A673 (cell line): Measurements from ENCODE around the gene ARID5B. TPM values are rescaled to one million over a fixed set of nuclear protein-coding genes. Genes with fewer than 3 reads are reported as not detected.

Experiments used
- BruUV-seq: library from RNA; stranded (reverse); fragments of 400-500 nt; replicated peaks from 2 replicates; lab custom pipeline; 2021; lab: Mats Ljungman, UMichigan
- CTCF ChIA-PET: fragments of 300-600 bp; sonication (Branson Sonifier 250); formaldehyde crosslinking; loops from one replicate; lab custom pipeline; 2022; ENCODE audit warnings: antibody characterized with exemption; lab: Charles Lee
- POLR2A ChIA-PET: fragments of 300-600 bp; sonication (Branson Sonifier 250); formaldehyde crosslinking; loops from one replicate; lab custom pipeline; 2022; ENCODE audit warnings: antibody characterized with exemption; ENCODE audit not compliant: low non-redundant PET; lab: Charles Lee
- DNase-seq: peaks from one replicate; pipeline ENCODE4 v3.0.0-alpha.2; 2015; ENCODE audit warnings: low spot score
- H3K27ac ChIP-seq: fragments of 200-600 bp; sonication (generic); 2 replicates; pipeline ENCODE4 v1.5.1; 2016; ENCODE audit warnings: mixed run types, low read depth, mild to moderate bottlenecking, mixed read lengths, antibody characterized with exemption, low read length; ENCODE audit not compliant: poor library complexity, severe bottlenecking
- H3K27me3 ChIP-seq: fragments of 200-600 bp; sonication (generic); replicated peaks from 2 replicates; pipeline ENCODE4 v1.6.1; 2017; ENCODE audit warnings: mixed run types, low read depth, mild to moderate bottlenecking, mixed read lengths, antibody characterized with exemption, low read length; ENCODE audit not compliant: insufficient read depth, poor library complexity
- H3K36me3 ChIP-seq: fragments of 200-600 bp; sonication (generic); 2 replicates; pipeline ENCODE4 v1.6.1; 2016; ENCODE audit warnings: mixed run types, mild to moderate bottlenecking, mixed read lengths, antibody characterized with exemption, low read length; ENCODE audit not compliant: insufficient read depth, poor library complexity, severe bottlenecking
- H3K4me1 ChIP-seq: fragments of 200-600 bp; sonication (generic); 2 replicates; pipeline ENCODE4 v1.6.1; 2017; ENCODE audit warnings: mixed run types, mild to moderate bottlenecking, mixed read lengths, antibody characterized with exemption, low read length; ENCODE audit not compliant: insufficient read depth, poor library complexity, severe bottlenecking
- H3K4me3 ChIP-seq: fragments of 200-600 bp; sonication (generic); 2 replicates; pipeline ENCODE4 v1.5.1; 2016; ENCODE audit warnings: low read depth, mixed run types, mild to moderate bottlenecking, mixed read lengths, low read length; ENCODE audit not compliant: poor library complexity, severe bottlenecking
- H3K9me3 ChIP-seq: fragments of 200-600 bp; sonication (generic); 2 replicates; pipeline ENCODE4 v1.6.1; 2016; ENCODE audit warnings: mixed run types, low read depth, mild to moderate bottlenecking, mixed read lengths, antibody characterized with exemption, low read length; ENCODE audit not compliant: poor library complexity, severe bottlenecking
- EZH2 ChIP-seq: fragments of 200-600 bp; sonication (generic); IDR thresholded peaks from 2 replicates; pipeline ENCODE4 v1.6.1; 2017; ENCODE audit warnings: borderline replicate concordance, low read depth, mild to moderate bottlenecking, mixed read lengths, antibody characterized with exemption, low read length; ENCODE audit not compliant: poor library complexity, severe bottlenecking
- intact Hi-C: fragments of 100-400 bp; cut with micrococcal nuclease; formaldehyde crosslinking; loops from one replicate; pipeline ENCODE4 v1.10.0; 2022; ENCODE audit not compliant: unreplicated experiment
- total RNA-seq: library from RNA; stranded (reverse); gene quantifications from 2 replicates; pipeline ENCODE4 v1.2.3, GENCODE V29; 2021
- TF ChIP-seq, protein P1 (sequence below): fragments of 300-800, 200-600 bp; sonication (generic); conservative IDR thresholded peaks from 2 replicates; pipeline ENCODE4 v1.5.1; 2017; ENCODE audit warnings: low read depth, mild to moderate bottlenecking, antibody characterized with exemption, low read length, moderate library complexity, mixed read lengths

The ARID5B gene
- total RNA-seq, 1 experiment from 2014 or later: 29.0 TPM

DNA sequence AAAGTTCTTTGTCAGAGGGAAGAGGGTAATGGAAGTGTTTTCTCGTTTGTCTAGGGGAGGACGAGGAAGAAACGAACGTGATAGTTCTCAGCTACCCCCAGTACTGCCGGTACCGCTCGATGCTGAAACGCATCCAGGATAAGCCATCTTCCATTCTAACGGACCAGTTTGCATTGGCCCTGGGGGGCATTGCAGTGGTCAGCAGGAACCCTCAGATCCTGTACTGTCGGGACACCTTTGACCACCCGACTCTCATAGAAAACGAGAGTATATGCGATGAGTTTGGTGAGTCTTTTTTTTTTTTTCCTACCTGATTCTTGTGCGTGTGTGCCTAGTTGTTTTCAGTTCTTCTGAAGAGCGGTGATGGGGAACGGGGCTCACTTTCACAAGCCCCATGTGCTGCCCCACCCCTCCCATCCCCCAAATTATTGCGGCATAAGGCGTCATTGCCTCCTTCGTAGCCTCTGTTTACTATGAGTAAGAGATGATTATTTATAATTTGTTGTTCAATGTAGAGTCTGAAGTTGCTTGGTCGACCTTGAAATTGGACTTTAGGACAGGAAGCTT is 98.6 kb downstream of the ARID5B start:
- intact Hi-C loops: no loop called here
- ChIA-PET CTCF (no interaction called here), POLR2A (no interaction called here)
- H3K36me3 ChIP-seq: no peaks in the 10 kb centered on the region
- peaks cover 26% of the 10 kb centered on the region for H3K4me1 ChIP-seq
- no peak overlapping the region for H3K27ac ChIP-seq
- H3K9me3 ChIP-seq: no peaks in the 10 kb centered on the region
- BruUV-seq: no TSS peak
- no peak for TF ChIP-seq EZH2
- TF ChIP-seq, protein P1, sequence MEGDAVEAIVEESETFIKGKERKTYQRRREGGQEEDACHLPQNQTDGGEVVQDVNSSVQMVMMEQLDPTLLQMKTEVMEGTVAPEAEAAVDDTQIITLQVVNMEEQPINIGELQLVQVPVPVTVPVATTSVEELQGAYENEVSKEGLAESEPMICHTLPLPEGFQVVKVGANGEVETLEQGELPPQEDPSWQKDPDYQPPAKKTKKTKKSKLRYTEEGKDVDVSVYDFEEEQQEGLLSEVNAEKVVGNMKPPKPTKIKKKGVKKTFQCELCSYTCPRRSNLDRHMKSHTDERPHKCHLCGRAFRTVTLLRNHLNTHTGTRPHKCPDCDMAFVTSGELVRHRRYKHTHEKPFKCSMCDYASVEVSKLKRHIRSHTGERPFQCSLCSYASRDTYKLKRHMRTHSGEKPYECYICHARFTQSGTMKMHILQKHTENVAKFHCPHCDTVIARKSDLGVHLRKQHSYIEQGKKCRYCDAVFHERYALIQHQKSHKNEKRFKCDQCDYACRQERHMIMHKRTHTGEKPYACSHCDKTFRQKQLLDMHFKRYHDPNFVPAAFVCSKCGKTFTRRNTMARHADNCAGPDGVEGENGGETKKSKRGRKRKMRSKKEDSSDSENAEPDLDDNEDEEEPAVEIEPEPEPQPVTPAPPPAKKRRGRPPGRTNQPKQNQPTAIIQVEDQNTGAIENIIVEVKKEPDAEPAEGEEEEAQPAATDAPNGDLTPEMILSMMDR: no peak
- no peak for DNase-seq
- no peaks in the 10 kb centered on the region for H3K27me3 ChIP-seq
- H3K4me3 ChIP-seq: no peak overlapping the region

DNA sequence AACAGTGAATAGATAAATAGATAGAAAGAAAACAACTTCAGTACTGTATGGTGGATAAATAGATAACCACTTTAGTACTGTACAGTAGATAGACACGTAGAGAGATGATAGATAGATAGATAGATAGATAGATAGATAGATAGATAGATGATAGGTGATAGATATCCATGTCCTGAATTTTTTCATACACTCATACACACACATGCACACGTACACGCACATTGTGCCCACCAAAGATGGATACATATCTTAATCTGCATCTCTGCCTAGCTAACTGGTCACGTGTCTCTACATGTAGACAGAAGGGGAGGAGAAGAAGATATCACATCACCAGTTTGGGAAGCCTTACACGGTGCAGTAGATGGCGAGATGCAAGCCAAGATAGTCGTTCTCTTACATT is 99.2 kb downstream of the ARID5B start:
- H3K27me3 ChIP-seq: no peaks in the 10 kb centered on the region
- H3K4me1 ChIP-seq: peaks cover 26% of the 10 kb centered on the region
- H3K27ac ChIP-seq: no peak overlapping the region
- H3K4me3 ChIP-seq: no peak overlapping the region
- intact Hi-C loops: no loop called here
- BruUV-seq: no TSS peak
- no peaks in the 10 kb centered on the region for H3K36me3 ChIP-seq
- ChIA-PET CTCF (no interaction called here), POLR2A (no interaction called here)
- DNase-seq: no peak
- TF ChIP-seq EZH2: no peak
- H3K9me3 ChIP-seq: no peaks in the 10 kb centered on the region

DNA sequence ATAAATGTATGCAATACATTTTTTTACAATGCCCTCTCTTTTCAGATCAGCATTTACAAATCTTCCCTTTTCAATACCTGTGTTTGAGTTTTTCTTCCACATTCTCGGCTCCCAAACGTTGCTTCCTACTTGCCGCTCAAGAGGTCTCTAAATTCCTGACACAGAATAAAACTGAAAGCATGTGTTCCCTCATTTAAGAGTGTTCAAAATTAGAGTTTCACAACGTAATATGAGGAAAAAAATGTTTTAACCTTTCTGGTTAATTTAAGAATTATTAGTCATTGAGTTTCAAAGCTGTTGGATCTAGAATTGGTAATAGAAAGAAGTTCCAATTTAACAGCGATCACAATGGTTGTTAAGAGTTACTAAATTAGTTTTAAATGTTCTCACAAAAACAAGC is 100.4 kb downstream of the ARID5B start:
- ChIA-PET CTCF (no interaction called here), POLR2A (interaction anchor here (0.6 kb wide), 1 partner anchor 24 kb away, joined by 3 read pairs; no protein-coding TSS in a partner anchor)
- Histone ChIP-seq H3K4me3 (no peak overlapping the region), H3K9me3 (no peaks in the 10 kb centered on the region), H3K4me1 (peaks cover 19% of the 10 kb centered on the region), H3K36me3 (no peaks in the 10 kb centered on the region), H3K27ac (no peak overlapping the region), H3K27me3 (no peaks in the 10 kb centered on the region)
- intact Hi-C loops: no loop called here
- no peak for DNase-seq
- TF ChIP-seq, protein P1: no peak
- no TSS peak for BruUV-seq

- peaks cover 19% of the 10 kb centered on the region for H3K4me1 ChIP-seq
- no peaks in the 10 kb centered on the region for H3K9me3 ChIP-seq
- no peaks in the 10 kb centered on the region for H3K36me3 ChIP-seq
- ChIA-PET POLR2A (no interaction called here), CTCF (no interaction called here)
- no peak for DNase-seq
- no peak for TF ChIP-seq EZH2
- TF ChIP-seq, protein P1: no peak
- intact Hi-C loops: no loop called here
- BruUV-seq: no TSS peak
- H3K27me3 ChIP-seq: no peaks in the 10 kb centered on the region
- H3K27ac ChIP-seq: no peak overlapping the region
- no peak overlapping the region for H3K4me3 ChIP-seq
Measured at GRCh38 chr10:62002753-62003152, 101.3 kb downstream of the ARID5B start.
